ENCODE results near the gene PRKCA. TPM values are rescaled to one million over a fixed set of nuclear protein-coding genes. Genes with fewer than 3 reads are reported as not detected.

The PRKCA gene
- total RNA-seq, 1 donor from 2014 or later, result 6.7 TPM

DNA sequence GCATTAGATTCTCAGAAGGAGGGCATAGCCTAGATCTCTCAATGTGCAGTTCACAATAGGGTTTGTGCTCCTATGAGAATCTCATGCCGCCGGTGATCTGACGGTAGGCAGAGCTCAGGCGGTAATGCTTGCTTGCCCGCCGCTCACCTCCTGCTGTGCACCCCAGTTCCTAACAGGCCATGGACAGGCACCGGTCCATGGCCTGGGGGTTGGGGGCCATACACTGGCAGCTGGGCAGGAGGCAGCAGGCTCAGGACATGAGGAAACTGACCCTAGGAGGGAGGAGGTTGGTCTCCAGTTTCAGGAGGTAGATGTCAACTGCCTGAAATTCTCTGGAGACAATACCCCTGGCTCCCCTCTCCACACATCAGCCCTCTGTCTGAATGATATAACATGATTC is 287.5 kb downstream of the PRKCA start:
- no peak for DNase-seq (ENCODE audit: low read depth)
- no peak for TF ChIP-seq CTCF (conservative IDR thresholded peaks at IDR 0.05; ENCODE audit: low read depth, low read length)
- no peak overlapping the region for H3K4me3 ChIP-seq (ENCODE audit: low read depth, low read length)

GRCh38 chr17:66593116-66593515 is 290.7 kb downstream of the PRKCA start:
- no peak overlapping the region for H3K4me3 ChIP-seq (ENCODE audit: low read depth, low read length)
- no peak for TF ChIP-seq CTCF (conservative IDR thresholded peaks at IDR 0.05; ENCODE audit: low read depth, low read length)
- DNase-seq (ENCODE audit: low read depth), result no peak

GRCh38 chr17:66595893-66596292 is 293.5 kb downstream of the PRKCA start:
- H3K4me3 ChIP-seq (ENCODE audit: low read depth, low read length), result no peak overlapping the region
- TF ChIP-seq CTCF (conservative IDR thresholded peaks at IDR 0.05; ENCODE audit: low read depth, low read length), result no peak
- no peak for DNase-seq (ENCODE audit: low read depth)

DNA sequence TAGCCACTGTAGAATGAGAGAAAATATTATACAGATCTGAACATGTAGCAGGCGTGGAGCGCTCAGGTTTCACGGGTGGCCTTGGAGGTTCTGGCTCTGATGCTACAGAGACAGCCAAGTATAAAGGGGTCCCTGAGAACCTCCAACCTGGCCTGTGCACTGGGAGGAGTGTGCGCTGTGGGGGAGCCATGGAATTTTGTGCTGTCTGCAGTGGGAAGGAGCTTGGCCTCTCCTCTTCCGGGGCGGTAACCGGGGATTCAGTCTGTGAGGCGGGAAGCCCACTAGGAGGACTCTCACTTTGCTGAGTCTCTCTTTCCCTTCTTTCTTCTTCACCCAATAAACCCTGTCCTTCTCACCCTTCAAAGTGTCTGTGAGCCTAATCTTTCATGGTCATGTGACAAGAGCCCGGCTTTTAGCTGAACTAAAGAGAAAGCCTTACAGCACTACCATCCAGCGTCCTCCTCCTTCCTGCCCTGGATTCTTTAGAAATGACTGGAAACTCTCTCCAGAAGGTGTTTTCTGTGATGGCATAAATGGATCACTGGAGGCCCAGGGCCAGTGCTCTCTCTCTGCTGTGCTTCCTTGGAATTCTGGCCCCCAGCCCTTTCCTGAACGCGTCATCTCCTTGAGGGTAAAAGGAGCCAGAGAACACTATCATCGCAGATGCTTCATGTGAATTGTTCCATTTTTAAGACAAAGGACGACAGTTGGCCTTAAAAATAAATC is 300.4 kb downstream of the PRKCA start:
- DNase-seq (ENCODE audit: low read depth), result no peak
- TF ChIP-seq CTCF (conservative IDR thresholded peaks at IDR 0.05; ENCODE audit: low read depth, low read length), result no peak
- no peak overlapping the region for H3K4me3 ChIP-seq (ENCODE audit: low read depth, low read length)

- H3K4me3 ChIP-seq (ENCODE audit: low read depth, low read length), result no peak overlapping the region
- no peak for TF ChIP-seq CTCF (conservative IDR thresholded peaks at IDR 0.05; ENCODE audit: low read depth, low read length)
- no peak for DNase-seq (ENCODE audit: low read depth)
Measured at GRCh38 chr17:66604376-66604775, 302.0 kb downstream of the PRKCA start.

DNA sequence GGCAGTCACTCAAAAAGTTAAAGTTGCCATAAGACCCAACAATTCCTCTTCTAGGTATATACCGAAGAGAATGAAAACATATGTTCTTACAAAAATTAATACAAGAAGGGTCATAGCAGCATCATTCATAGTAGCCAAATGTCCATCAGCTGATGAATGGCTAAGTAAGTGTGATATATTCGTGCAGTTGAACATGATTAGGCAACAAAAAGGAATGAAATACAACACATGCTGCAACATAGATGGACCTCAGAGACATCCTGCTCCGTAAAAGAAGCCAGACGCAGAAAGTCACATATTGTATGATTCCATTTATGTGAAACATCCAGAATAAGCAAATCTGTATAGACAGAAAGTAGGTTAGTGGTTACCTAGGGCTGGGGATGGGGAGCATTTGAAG is 303.1 kb downstream of the PRKCA start:
- TF ChIP-seq CTCF (conservative IDR thresholded peaks at IDR 0.05; ENCODE audit: low read depth, low read length), result no peak

More for the DNA sequence above, 303.1 kb downstream of the PRKCA start:
- DNase-seq (ENCODE audit: low read depth), result no peak
- no peak overlapping the region for H3K4me3 ChIP-seq (ENCODE audit: low read depth, low read length)
